Fibroblast of mammary gland (primary cell): ENCODE data around the gene MAPK11.

ENCODE experiments used
- DNase-seq: peaks from one replicate; pipeline ENCODE4 v3.0.0-alpha.2; 2010; ENCODE audit warnings: low read depth
- H3K4me3 ChIP-seq: 2 replicates; pipeline ENCODE4 v1.5.1; 2011; ENCODE audit warnings: low read depth, mild to moderate bottlenecking, low read length, moderate library complexity; ENCODE audit not compliant: control insufficient read depth
- CTCF ChIP-seq: conservative IDR thresholded peaks from 2 replicates; pipeline ENCODE4 v1.5.1; 2011; ENCODE audit warnings: low read depth, low read length, inconsistent platforms; ENCODE audit not compliant: control insufficient read depth, insufficient read depth

The MAPK11 gene

GRCh38 chr22:50264946-50265669 is 5.1 kb downstream of the MAPK11 start:
- DNase-seq: no peak
- TF ChIP-seq CTCF: no peak
- no peak overlapping the region for H3K4me3 ChIP-seq

- TF ChIP-seq CTCF: no peak
- DNase-seq: no peak
These were observed 6.0 kb downstream of the MAPK11 start for GRCh38 chr22:50264104-50264745.

GRCh38 chr22:50262973-50263617 is 7.1 kb downstream of the MAPK11 start:
- H3K4me3 ChIP-seq: no peak overlapping the region
- no peak for TF ChIP-seq CTCF
- DNase-seq: no peak

More at GRCh38 chr22:50264104-50264745, 6.0 kb downstream of the MAPK11 start:
- no peak overlapping the region for H3K4me3 ChIP-seq

GRCh38 chr22:50262460-50262911 is 7.7 kb downstream of the MAPK11 start:
- DNase-seq: peak; percentile 10
- no peak overlapping the region for H3K4me3 ChIP-seq
- TF ChIP-seq CTCF: no peak

- peak; percentile 9 for DNase-seq
- TF ChIP-seq CTCF: no peak
- H3K4me3 ChIP-seq: peak within 1 kb of the TSS; percentile 62
These were observed 8.3 kb downstream of the MAPK11 start, which contains the start of gene MAPK12 for GRCh38 chr22:50261615-50262459. MAPK12 (minus strand) TSS chr22:50261683; CDS start chr22:50261509, 174 bp downstream.
